Measurements from ENCODE around the gene PSORS1C2.

DNA sequence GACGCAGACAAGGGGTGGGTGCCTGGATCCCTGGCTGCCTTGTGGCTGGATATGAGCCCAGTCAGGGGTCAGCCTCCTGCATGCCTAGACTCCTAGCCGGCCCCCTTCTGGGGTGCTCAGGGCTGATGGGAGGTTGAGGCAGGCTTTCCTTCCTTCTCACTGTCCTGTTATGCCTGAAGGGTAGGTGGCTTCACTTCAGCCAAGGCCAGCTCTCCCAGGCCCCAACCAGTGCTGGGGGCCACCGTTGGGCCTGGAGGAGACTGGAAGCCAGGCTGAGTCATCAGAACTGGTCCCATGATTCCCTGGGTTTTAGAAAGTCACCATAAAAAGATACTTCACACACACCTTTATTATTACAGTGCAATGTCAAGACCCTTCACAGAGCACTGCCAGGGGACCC, 34.5 kb upstream of the PSORS1C2 start:
- TF ChIP-seq CTCF (IDR thresholded peaks at IDR 0.05): no peak
- TF ChIP-seq EZH2phosphoT487 (IDR thresholded peaks at IDR 0.05; ENCODE audit: borderline replicate concordance, low read depth): no peak
- TF ChIP-seq CHD2 (IDR thresholded peaks at IDR 0.05; ENCODE audit: low read length, partially characterized antibody): no peak
- no peak for TF ChIP-seq POLR2AphosphoS5 (IDR thresholded peaks at IDR 0.05; ENCODE audit: low read depth, low read length)
- TF ChIP-seq, protein P1, sequence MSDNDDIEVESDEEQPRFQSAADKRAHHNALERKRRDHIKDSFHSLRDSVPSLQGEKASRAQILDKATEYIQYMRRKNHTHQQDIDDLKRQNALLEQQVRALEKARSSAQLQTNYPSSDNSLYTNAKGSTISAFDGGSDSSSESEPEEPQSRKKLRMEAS (IDR thresholded peaks at IDR 0.05; ENCODE audit: low read depth): no peak
